HG02759 (cell line): ENCODE results near the gene TMEM131.

Experiments
- ATAC-seq: cut with Tn5 transposase; IDR thresholded peaks from one replicate; pipeline ENCODE4 v1.9.1; 2021; ENCODE audit warnings: mild to moderate bottlenecking, moderate library complexity; ENCODE audit not compliant: unreplicated experiment

TMEM131 gene

GRCh38 chr2:98020992-98021713 lies 25.4 kb upstream of the TMEM131 start:
- ATAC-seq = no peak

GRCh38 chr2:98020516-98020915 lies 24.8 kb upstream of the TMEM131 start:
- ATAC-seq = no peak

- no peak for ATAC-seq
Measured at GRCh38 chr2:98016908-98017670, 21.3 kb upstream of the TMEM131 start.

GRCh38 chr2:98015671-98016070 lies 19.9 kb upstream of the TMEM131 start:
- no peak for ATAC-seq

- no peak for ATAC-seq
Measured at GRCh38 chr2:98014379-98014778, 18.6 kb upstream of the TMEM131 start.

GRCh38 chr2:98013407-98014042 lies 17.8 kb upstream of the TMEM131 start:
- no peak for ATAC-seq

- ATAC-seq = peak; percentile 77
Measured at GRCh38 chr2:98012561-98012991, 16.8 kb upstream of the TMEM131 start.

GRCh38 chr2:98009887-98010760 lies 14.4 kb upstream of the TMEM131 start:
- no peak for ATAC-seq

- ATAC-seq = no peak
Measured at GRCh38 chr2:98008415-98008814, 12.7 kb upstream of the TMEM131 start.

- ATAC-seq = no peak
Measured at GRCh38 chr2:98006378-98006777, 10.6 kb upstream of the TMEM131 start.

- ATAC-seq = no peak
Measured at GRCh38 chr2:98004613-98005012, 8.9 kb upstream of the TMEM131 start.

- ATAC-seq = no peak
Measured at GRCh38 chr2:98004047-98004446, 8.3 kb upstream of the TMEM131 start.

GRCh38 chr2:97999536-97999935 lies 3.8 kb upstream of the TMEM131 start:
- ATAC-seq = no peak

- no peak for ATAC-seq
Measured at GRCh38 chr2:97998431-97999005, 2.8 kb upstream of the TMEM131 start.

GRCh38 chr2:97997784-97998392 lies 2.1 kb upstream of the TMEM131 start:
- ATAC-seq = no peak

- no peak for ATAC-seq
Measured at GRCh38 chr2:97996679-97997078, 931 bp upstream of the TMEM131 start.

GRCh38 chr2:97995026-97995733 lies 568 bp downstream of the TMEM131 start:
- ATAC-seq = peak; percentile 33

GRCh38 chr2:97994476-97994875 lies 1.3 kb downstream of the TMEM131 start:
- no peak for ATAC-seq

GRCh38 chr2:97993926-97994325 lies 1.8 kb downstream of the TMEM131 start:
- no peak for ATAC-seq
